ENCODE data around the gene CELSR1.

Gene CELSR1

DNA sequence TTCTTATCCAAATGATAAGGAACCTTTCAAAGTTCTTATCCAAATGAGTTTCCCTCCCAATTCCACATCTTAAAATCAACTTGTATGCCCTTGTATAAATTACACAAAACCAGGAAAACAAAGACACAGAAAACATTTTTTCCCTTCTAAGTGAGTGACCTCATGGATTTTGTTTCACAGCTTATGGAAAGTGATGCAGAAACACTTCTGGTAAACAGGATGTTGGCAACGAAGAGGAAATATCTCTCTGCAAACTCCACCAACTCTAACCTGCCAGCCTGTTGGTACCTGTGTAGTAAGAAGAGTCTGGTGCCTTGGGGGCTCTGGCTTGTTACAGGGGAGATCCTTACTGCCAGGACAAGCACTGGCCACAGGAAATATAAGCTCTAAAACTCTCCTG, 57.0 kb downstream of the CELSR1 start:
- H3K4me3 ChIP-seq (ENCODE audit: control insufficient read depth, low read depth, low read length) = no peak overlapping the region
- TF ChIP-seq, protein P1, sequence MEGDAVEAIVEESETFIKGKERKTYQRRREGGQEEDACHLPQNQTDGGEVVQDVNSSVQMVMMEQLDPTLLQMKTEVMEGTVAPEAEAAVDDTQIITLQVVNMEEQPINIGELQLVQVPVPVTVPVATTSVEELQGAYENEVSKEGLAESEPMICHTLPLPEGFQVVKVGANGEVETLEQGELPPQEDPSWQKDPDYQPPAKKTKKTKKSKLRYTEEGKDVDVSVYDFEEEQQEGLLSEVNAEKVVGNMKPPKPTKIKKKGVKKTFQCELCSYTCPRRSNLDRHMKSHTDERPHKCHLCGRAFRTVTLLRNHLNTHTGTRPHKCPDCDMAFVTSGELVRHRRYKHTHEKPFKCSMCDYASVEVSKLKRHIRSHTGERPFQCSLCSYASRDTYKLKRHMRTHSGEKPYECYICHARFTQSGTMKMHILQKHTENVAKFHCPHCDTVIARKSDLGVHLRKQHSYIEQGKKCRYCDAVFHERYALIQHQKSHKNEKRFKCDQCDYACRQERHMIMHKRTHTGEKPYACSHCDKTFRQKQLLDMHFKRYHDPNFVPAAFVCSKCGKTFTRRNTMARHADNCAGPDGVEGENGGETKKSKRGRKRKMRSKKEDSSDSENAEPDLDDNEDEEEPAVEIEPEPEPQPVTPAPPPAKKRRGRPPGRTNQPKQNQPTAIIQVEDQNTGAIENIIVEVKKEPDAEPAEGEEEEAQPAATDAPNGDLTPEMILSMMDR (conservative IDR thresholded peaks at IDR 0.05; ENCODE audit: control insufficient read depth, insufficient read depth, low read depth, low read length) = no peak
- no peak for DNase-seq (ENCODE audit: low read depth)

DNA sequence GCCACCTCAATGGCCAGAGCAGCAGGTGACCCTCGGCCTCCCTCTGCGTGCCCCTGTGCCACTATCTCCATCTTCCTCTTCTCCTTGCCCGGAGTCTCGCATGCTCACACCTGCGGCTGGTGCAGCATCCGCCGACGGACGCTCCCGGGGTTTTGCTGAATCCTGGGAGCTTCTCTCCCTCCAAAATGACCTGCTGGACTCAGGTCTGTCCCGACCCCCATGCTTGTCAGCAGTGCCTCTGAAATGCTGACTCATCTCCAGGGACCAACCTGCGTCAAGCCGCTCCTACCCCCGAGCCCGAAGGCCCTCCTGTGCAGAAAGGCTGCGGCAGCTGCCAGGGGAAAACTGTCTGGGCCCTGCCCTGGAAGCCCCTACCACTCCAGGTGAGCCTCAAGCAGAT, 58.4 kb downstream of the CELSR1 start:
- no peak overlapping the region for H3K4me3 ChIP-seq (ENCODE audit: control insufficient read depth, low read depth, low read length)
- no peak for DNase-seq (ENCODE audit: low read depth)
- TF ChIP-seq, protein P1 (conservative IDR thresholded peaks at IDR 0.05; ENCODE audit: control insufficient read depth, insufficient read depth, low read depth, low read length) = no peak

DNA sequence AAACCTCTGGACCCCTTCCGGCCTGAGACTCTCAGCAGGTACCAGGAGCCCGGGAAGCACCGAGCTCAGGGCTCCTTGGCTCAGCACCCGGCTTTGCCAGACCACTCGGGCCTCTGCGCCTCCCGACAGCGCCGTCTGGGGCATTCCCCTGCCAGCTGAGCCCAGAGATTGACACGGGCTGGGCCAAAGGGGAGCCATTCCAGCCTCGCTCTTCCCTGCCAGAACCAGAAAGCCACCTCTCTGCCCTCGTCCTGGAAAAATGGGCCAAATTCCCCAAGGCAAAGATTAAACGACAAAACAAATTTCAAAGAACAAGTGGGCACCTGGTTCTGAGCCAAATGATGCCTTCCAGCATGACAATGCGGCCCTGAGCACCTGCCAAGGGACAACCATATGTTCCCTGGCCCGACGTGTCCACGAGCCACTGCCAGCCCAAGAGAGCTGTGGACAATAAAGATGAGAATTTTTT, 59.3 kb downstream of the CELSR1 start:
- no peak overlapping the region for H3K4me3 ChIP-seq (ENCODE audit: control insufficient read depth, low read depth, low read length)
- TF ChIP-seq, protein P1 (conservative IDR thresholded peaks at IDR 0.05; ENCODE audit: control insufficient read depth, insufficient read depth, low read depth, low read length) = no peak
- DNase-seq (ENCODE audit: low read depth) = no peak

DNA sequence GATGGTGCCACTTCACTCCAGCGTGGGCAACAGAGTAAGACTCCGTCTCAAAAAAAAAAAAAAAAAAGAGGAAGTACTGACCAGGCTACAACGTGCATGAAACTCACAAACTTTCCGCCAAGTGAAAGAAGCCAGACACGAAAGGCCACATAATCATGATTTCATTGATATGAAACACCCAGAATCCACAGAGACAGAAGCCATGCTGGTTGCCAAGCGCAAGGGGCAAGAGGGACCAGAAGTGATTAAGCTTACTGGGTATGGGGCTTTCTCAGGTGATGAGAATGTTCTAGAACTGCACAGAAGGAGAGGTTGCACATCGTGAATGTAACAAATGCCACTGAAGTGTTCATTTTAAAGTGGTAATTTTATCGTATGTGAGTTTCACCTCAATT, 60.9 kb downstream of the CELSR1 start:
- no peak overlapping the region for H3K4me3 ChIP-seq (ENCODE audit: control insufficient read depth, low read depth, low read length)
- DNase-seq (ENCODE audit: low read depth) = no peak
- TF ChIP-seq, protein P1 (conservative IDR thresholded peaks at IDR 0.05; ENCODE audit: control insufficient read depth, insufficient read depth, low read depth, low read length) = no peak

DNA sequence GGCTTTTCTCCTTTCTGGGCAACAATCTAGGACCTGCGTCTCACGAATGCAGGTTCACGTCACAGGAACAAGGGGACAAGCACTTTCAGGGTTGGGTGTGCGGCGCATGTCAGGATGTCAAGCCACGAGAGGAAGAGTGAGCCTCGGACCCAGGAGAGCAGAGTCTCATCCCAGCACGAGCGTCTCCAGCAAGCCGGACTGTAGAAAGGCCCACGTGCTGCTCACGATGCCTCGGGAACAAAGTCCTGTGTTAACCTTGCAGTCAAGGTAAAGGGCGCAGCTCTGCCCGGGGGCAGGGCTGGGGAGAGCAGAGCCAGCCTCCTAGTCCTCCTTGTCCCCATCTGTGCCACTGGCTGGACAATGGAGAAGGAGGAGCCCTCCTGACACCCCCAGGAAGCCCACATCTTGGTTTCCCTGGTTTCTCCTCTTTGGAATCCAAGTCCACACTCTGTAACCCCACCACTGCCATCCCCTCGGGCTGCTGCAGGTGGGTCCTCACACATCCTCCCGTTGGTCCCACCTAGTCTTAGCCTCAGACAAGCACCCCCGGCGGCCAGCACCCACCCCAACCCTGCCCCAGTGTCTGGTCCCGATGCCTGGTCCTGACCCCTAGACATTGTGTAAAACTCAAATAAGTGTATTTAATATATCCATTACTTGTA, 63.4 kb downstream of the CELSR1 start:
- TF ChIP-seq, protein P1 (conservative IDR thresholded peaks at IDR 0.05; ENCODE audit: control insufficient read depth, insufficient read depth, low read depth, low read length) = no peak
- no peak for DNase-seq (ENCODE audit: low read depth)
- H3K4me3 ChIP-seq (ENCODE audit: control insufficient read depth, low read depth, low read length) = no peak overlapping the region

DNA sequence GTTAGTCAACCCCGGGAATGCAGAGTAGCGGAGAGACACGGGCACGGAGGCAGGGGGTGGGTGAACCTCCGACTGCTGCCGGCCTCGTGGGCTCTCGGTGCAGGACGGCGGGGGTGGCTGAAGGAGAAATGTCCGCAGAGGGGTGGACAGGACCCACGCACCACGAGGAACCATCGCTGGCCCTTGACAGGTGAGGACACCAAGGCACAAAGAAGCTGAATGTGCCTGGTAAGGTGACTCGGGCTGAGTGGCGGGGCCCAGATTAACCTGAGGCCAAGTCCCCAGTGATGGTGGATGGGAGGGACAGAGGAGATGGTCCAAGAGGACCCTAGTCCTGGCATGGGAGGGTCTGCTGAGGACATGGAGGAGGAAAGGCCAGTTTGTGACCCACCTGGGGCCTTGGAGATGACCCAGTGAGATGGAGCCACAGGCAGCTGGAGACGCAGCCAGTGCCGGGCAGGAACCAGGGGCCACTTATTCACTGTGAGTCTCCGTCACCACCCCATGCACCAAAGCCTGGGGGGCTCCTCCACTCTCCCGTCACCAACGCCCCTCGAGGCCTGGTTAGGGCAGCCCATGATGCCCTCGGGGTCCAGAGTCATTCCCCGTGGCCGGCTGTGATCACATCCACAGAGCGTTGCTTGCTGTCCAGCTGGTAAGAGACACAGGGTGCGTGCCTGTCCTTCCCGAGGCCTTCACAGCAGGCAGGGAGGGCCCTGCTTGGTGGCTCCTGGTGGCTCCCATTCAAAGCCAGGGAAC, 64.2 kb downstream of the CELSR1 start:
- no peak overlapping the region for H3K4me3 ChIP-seq (ENCODE audit: control insufficient read depth, low read depth, low read length)
- TF ChIP-seq, protein P1 (conservative IDR thresholded peaks at IDR 0.05; ENCODE audit: control insufficient read depth, insufficient read depth, low read depth, low read length) = no peak
- no peak for DNase-seq (ENCODE audit: low read depth)
